Effector memory CD8-positive, alpha-beta T cell (primary cell): ENCODE measurements around the gene VPS36.
A peak's percentile ranks its signal among the peaks of the same experiment; 100 is the strongest.
"Not testable (repeated sequence)": the region's sequence is repeated elsewhere in the genome, so short reads cannot be mapped to it uniquely, and the experiment has no call there.

Experiments
- ATAC-seq: fragments of 150-1000 bp; cut with Tn5 transposase; replicated peaks from 2 replicates; pipeline ENCODE4 v1.10.0; 2021; ENCODE audit warnings: mild to moderate bottlenecking, moderate library complexity
- DNase-seq, 3 experiments: peaks; one replicate each; pipeline ENCODE4 v3.0.0; 2021
- H3K27ac Mint-ChIP-seq, 2 donors: one replicate each; pipeline ENCODE4 v1.8.0; 2022; ENCODE audit warnings: mild to moderate bottlenecking in 2 of 2, mixed read lengths in 2 of 2, moderate library complexity in 2 of 2
- H3K27me3 Mint-ChIP-seq, 2 donors: one replicate each; pipeline ENCODE4 v1.8.0; 2022; ENCODE audit warnings: mixed read lengths in 2 of 2
- H3K36me3 Mint-ChIP-seq: one replicate; pipeline ENCODE4 v1.8.0; 2022; ENCODE audit warnings: mild to moderate bottlenecking, moderate library complexity, mixed read lengths; ENCODE audit not compliant: insufficient read depth
- H3K4me1 Mint-ChIP-seq, 2 donors: one replicate each; pipeline ENCODE4 v1.8.0; 2022; ENCODE audit warnings: low read depth in 2 of 2, mixed read lengths in 2 of 2
- H3K4me3 Mint-ChIP-seq, 2 donors: one replicate each; pipeline ENCODE4 v1.8.0; 2022; ENCODE audit warnings: mild to moderate bottlenecking in 2 of 2, mixed read lengths in 2 of 2, moderate library complexity in 2 of 2
- H3K9me3 Mint-ChIP-seq, 2 donors: one replicate each; pipeline ENCODE4 v1.8.0; 2022; ENCODE audit warnings: mixed read lengths in 2 of 2
- total RNA-seq, 9 experiments: gene quantifications; one replicate each; lab custom pipeline; 2026; lab: John Stamatoyannopoulos, UW

The VPS36 gene, protein sequence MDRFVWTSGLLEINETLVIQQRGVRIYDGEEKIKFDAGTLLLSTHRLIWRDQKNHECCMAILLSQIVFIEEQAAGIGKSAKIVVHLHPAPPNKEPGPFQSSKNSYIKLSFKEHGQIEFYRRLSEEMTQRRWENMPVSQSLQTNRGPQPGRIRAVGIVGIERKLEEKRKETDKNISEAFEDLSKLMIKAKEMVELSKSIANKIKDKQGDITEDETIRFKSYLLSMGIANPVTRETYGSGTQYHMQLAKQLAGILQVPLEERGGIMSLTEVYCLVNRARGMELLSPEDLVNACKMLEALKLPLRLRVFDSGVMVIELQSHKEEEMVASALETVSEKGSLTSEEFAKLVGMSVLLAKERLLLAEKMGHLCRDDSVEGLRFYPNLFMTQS
- total RNA-seq: 43.0 to 107 (median 71.1) reads per million in 9 experiments

- Mint-ChIP-seq H3K9me3 (no peaks in the 10 kb centered on the region), H3K27me3 (no peaks in the 10 kb centered on the region), H3K4me1 (peaks cover 26 to 39% of the 10 kb centered on the region in 2 donors), H3K27ac (peak within 1 kb of the TSS; percentile 91 to 92), H3K4me3 (peak within 1 kb of the TSS; percentile 87 to 88), H3K36me3 (peaks cover 31% of the 10 kb centered on the region)
- DNase-seq (peak; percentile 93 to 98 (median 95)), ATAC-seq (peak; percentile 69)
Measured at GRCh38 chr13:52450012-52450792, at the start of gene VPS36. Gene VPS36 (minus strand): TSS chr13:52450634. CDS start chr13:52450594, 40 bp downstream.

- peak overlapping the region in 1 of 2 donors; percentile 22 for H3K4me3 Mint-ChIP-seq
- peak; percentile 40 for ATAC-seq
- H3K27me3 Mint-ChIP-seq, H3K27ac Mint-ChIP-seq, H3K4me1 Mint-ChIP-seq, H3K9me3 Mint-ChIP-seq, DNase-seq, H3K36me3 Mint-ChIP-seq: not testable (repeated sequence)
Measured at GRCh38 chr13:52497979-52498378, 47.5 kb upstream of the VPS36 start.

- not testable (repeated sequence) for H3K36me3 Mint-ChIP-seq
Measured at GRCh38 chr13:52494241-52494640, 43.8 kb upstream of the VPS36 start.

DNA sequence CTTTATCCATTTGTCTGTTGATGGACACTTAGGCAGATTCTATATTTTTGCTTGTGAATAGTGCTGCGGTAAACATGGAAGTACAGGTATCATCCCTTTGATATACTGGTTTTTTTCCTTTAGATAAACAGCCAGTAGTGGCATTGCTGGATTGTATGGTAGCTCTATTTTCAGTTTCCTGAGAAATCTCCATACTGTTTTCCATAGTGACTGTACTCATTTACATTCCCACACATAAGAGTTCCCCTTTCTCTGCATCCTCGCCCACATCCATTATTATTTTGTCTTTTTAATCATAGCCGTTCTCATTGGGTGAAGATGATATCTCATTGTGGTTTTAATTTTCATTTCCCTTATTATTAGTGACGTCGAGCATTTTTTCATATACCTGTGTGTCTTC, 40.6 kb upstream of the VPS36 start:
- not testable (repeated sequence) for H3K27ac Mint-ChIP-seq, H3K4me3 Mint-ChIP-seq, H3K4me1 Mint-ChIP-seq, DNase-seq, H3K9me3 Mint-ChIP-seq, H3K27me3 Mint-ChIP-seq, ATAC-seq, H3K36me3 Mint-ChIP-seq

More at GRCh38 chr13:52494241-52494640, 43.8 kb upstream of the VPS36 start:
- not testable (repeated sequence) for H3K4me1 Mint-ChIP-seq, DNase-seq, ATAC-seq, H3K27ac Mint-ChIP-seq, H3K9me3 Mint-ChIP-seq, H3K4me3 Mint-ChIP-seq, H3K27me3 Mint-ChIP-seq

- H3K27me3 Mint-ChIP-seq, H3K4me1 Mint-ChIP-seq, ATAC-seq, H3K27ac Mint-ChIP-seq, H3K4me3 Mint-ChIP-seq, DNase-seq, H3K36me3 Mint-ChIP-seq, H3K9me3 Mint-ChIP-seq: not testable (repeated sequence)
Measured at GRCh38 chr13:52488763-52489162, 38.3 kb upstream of the VPS36 start.

- not testable (repeated sequence) for H3K9me3 Mint-ChIP-seq, H3K4me3 Mint-ChIP-seq, H3K4me1 Mint-ChIP-seq, H3K27ac Mint-ChIP-seq, H3K36me3 Mint-ChIP-seq, H3K27me3 Mint-ChIP-seq, DNase-seq, ATAC-seq
Measured at GRCh38 chr13:52487078-52487477, 36.6 kb upstream of the VPS36 start.

DNA sequence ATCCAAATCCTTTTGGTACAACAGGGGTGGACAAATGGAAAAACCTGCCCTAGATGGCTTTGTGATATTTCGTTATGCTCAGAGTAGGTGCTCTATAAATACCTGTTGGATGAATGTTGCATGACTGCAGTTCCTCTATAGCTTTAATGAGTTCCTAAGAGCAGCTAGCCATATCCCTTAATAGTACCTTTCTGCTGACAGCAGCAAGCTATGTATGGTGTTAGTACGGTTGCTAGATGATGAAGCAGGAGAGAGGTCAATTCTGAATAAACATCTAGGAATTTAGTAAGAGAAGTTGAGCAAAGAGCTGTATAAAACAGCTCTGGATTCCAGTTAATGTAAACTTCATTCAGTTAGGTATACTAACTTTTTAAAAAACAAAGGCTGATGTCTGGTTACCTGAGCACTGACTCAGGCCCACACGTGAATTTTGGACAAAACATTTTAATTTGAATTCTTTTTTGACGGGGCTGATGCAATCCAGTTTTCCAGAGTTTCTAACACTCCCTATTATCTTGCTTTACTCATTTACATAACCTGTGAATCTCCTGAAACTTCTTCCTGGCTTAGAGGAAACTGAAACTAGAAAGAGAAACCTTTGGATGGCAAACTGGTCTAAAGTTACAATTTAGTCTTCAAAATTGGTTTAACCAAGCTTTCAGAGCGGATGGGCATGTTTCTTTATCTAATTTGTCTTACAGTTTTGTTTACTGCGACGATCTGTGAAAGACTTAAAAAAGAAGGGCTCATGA, 30.4 kb upstream of the VPS36 start:
- H3K36me3 Mint-ChIP-seq, H3K9me3 Mint-ChIP-seq, ATAC-seq, DNase-seq, H3K27me3 Mint-ChIP-seq, H3K4me3 Mint-ChIP-seq, H3K27ac Mint-ChIP-seq, H3K4me1 Mint-ChIP-seq: not testable (repeated sequence)

GRCh38 chr13:52468487-52468886, 18.1 kb upstream of the VPS36 start:
- H3K4me1 Mint-ChIP-seq, H3K27ac Mint-ChIP-seq, ATAC-seq, H3K9me3 Mint-ChIP-seq, DNase-seq, H3K27me3 Mint-ChIP-seq, H3K4me3 Mint-ChIP-seq: not testable (repeated sequence)
- H3K36me3 Mint-ChIP-seq: peaks cover 64% of the 10 kb centered on the region

DNA sequence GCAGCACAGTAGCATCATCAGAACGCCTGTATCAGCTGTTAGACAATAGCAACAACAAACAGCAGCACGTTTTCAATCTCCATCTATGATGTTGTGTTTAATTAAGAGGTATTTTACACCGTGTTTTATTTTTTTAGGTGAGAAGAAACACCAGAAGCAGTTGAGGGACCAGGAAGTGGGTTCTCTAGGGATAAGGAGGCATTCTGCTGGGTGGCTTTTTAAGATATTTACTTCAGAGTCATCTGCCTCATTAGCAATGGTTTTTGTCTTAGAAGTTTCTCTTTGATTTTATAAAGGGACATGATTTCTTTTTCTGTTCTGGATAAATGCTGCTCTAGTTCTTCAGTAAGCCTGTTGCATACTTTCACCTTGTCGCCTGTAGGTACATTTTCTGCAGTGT, 13.1 kb upstream of the VPS36 start:
- Mint-ChIP-seq H3K9me3 (no peaks in the 10 kb centered on the region), H3K27me3 (no peaks in the 10 kb centered on the region), H3K4me3 (no peak overlapping the region), H3K27ac (no peak overlapping the region), H3K36me3 (peaks cover 72% of the 10 kb centered on the region), H3K4me1 (peaks cover 11% of the 10 kb centered on the region in 2 donors)
- no peak for DNase-seq
- ATAC-seq: no peak

- H3K27me3 Mint-ChIP-seq: no peaks in the 10 kb centered on the region
- peak overlapping the region in 1 of 2 donors; percentile 23 for H3K27ac Mint-ChIP-seq
- H3K36me3 Mint-ChIP-seq: peaks cover 61% of the 10 kb centered on the region
- H3K9me3 Mint-ChIP-seq: no peaks in the 10 kb centered on the region
- no peak overlapping the region for H3K4me3 Mint-ChIP-seq
- peak; percentile 32 for ATAC-seq
- H3K4me1 Mint-ChIP-seq: peaks cover 17 to 18% of the 10 kb centered on the region in 2 donors
- DNase-seq: no peak
Measured at GRCh38 chr13:52461265-52461664, 10.8 kb upstream of the VPS36 start.

DNA sequence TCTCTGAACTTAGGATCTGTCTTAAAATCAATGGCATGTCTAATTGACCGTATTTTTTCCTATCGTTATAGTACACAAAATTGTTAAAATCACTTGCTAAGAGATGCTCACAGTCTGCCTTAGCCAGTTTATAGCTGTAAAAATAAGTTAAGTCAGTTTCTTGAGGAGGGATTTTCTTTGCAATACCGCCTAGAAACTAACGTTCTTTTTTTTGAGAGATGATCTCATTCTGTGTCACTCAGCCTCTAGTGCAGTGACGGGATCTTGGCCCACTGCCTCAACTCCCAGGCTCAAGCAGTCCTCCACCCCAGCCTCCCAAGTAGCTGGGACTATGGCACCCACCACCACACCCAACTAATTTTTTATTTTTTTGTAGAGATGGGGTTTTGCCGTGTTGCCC, 9.2 kb upstream of the VPS36 start:
- Mint-ChIP-seq H3K36me3 (peaks cover 65% of the 10 kb centered on the region), H3K4me3 (no peak overlapping the region), H3K4me1 (peaks cover 22 to 28% of the 10 kb centered on the region in 2 donors), H3K27ac (no peak overlapping the region), H3K9me3 (no peaks in the 10 kb centered on the region), H3K27me3 (no peaks in the 10 kb centered on the region)
- no peak for ATAC-seq
- no peak for DNase-seq

GRCh38 chr13:52455677-52456041, 5.2 kb upstream of the VPS36 start:
- H3K27me3 Mint-ChIP-seq: no peaks in the 10 kb centered on the region
- peaks cover 20 to 28% of the 10 kb centered on the region in 2 donors for H3K4me1 Mint-ChIP-seq
- peak overlapping the region; percentile 96 to 99 for H3K27ac Mint-ChIP-seq
- H3K4me3 Mint-ChIP-seq: peak overlapping the region; percentile 92 to 93
- ATAC-seq (peak; percentile 25), DNase-seq (peak; percentile 48 to 57 (median 55))
- H3K36me3 Mint-ChIP-seq: peaks cover 42% of the 10 kb centered on the region
- H3K9me3 Mint-ChIP-seq: no peaks in the 10 kb centered on the region
